Measurements from ENCODE around the gene VPS29.
A peak's percentile ranks its signal among the peaks of the same experiment; 100 is the strongest.

Gene VPS29

DNA sequence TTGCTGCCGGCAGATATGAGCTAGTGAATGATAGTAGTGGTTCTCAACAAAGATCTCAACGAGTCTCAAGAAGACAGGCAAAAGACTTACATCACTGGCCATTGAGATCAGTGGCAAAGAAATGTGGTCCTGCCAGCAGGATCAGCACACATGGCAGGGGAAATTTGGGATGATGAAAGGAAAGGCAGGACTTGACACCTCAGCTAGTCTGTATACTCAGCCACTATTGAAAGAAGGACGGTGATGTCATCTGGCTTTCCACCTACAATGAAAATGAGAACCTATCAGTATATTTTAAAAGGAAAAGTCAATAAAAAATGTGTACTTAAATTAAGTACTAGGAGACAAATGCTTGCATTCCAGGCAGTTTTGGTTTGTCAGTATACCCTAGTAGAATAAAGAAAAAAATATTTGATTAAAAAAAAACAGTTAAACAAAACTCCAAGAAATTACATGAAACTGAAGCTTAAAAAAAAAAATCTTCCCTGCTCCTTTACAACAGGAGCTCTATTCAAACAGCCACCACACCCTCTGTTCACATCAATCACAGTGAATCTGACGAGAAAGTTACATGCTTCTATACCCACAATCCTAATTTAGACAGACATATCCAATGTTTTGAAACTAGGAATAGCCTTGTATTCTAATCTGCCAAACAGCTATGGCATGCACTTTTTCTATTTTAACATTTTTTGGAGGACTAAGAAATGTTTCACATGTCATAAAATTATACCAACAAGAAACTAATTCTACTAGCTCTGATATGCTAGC is 35.1 kb upstream of the VPS29 start:
- peak; percentile 83 for DNase-seq (ENCODE audit: low read depth)
- TF ChIP-seq, protein P1, sequence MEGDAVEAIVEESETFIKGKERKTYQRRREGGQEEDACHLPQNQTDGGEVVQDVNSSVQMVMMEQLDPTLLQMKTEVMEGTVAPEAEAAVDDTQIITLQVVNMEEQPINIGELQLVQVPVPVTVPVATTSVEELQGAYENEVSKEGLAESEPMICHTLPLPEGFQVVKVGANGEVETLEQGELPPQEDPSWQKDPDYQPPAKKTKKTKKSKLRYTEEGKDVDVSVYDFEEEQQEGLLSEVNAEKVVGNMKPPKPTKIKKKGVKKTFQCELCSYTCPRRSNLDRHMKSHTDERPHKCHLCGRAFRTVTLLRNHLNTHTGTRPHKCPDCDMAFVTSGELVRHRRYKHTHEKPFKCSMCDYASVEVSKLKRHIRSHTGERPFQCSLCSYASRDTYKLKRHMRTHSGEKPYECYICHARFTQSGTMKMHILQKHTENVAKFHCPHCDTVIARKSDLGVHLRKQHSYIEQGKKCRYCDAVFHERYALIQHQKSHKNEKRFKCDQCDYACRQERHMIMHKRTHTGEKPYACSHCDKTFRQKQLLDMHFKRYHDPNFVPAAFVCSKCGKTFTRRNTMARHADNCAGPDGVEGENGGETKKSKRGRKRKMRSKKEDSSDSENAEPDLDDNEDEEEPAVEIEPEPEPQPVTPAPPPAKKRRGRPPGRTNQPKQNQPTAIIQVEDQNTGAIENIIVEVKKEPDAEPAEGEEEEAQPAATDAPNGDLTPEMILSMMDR (IDR thresholded peaks at IDR 0.05; ENCODE audit: insufficient read depth, low read depth, low read length, missing control alignments), result no peak
- no peak overlapping the region for H3K4me3 ChIP-seq (ENCODE audit: low read length)

DNA sequence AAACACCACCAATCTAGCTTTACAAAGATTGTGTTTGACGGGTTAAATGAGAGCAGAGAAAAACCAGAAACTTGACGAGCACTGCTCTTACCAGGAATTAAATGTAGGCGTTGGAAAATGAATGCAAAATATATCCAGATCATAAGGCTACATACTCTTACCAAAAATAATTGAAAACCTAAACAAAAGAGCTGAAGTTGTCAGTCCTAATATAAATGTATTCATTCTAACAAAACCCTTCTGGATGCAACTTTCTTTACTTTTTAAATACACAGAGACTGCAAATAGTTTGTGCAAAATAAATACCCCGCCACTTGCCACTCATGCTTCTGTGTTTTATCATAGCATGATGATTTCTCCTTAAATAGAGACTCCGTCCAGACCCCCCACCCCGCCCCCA is 32.9 kb upstream of the VPS29 start:
- DNase-seq (ENCODE audit: low read depth), result no peak
- TF ChIP-seq, protein P1 (IDR thresholded peaks at IDR 0.05; ENCODE audit: insufficient read depth, low read depth, low read length, missing control alignments), result no peak

DNA sequence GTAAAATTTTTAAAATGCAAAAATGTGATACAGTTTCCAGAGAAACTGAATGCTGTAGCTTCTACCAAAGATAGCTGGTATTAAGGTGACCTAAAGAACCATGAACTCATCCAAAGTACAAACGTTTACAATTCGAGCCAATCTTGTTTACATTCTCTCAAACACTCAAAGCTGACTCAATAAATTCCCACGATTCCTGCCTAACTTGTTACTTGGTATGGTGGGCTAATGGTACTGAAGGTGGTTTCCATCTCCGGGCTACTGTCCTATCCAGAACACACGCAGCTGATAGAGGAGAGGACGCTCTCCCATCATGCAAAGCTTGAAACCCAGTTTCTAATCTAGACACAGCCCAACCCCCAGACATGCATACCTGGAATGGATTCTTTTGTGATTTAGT is 31.7 kb upstream of the VPS29 start:
- TF ChIP-seq, protein P1 (IDR thresholded peaks at IDR 0.05; ENCODE audit: insufficient read depth, low read depth, low read length, missing control alignments), result no peak
- H3K4me3 ChIP-seq (ENCODE audit: low read length), result no peak overlapping the region
- peak; percentile 63 for DNase-seq (ENCODE audit: low read depth)

More for the DNA sequence above, 32.9 kb upstream of the VPS29 start:
- H3K4me3 ChIP-seq (ENCODE audit: low read length), result no peak overlapping the region

DNA sequence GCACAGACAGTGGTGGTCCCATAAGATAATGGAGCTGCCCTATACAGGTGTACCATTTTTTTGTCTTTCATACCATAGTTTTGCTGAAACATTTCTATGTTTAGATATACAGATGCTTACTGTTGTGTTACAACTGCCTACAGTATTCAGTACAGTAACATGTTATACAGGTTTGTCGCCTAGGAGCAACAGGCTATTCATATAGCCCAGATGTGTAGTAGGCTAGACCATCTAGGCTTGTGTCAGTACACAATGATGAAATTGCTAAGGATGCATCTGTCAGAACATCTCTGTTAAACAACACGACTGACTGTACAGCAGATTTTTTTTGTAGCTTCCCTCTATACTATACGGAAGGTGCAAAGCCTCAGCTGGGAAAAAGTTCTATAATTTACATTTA is 30.7 kb upstream of the VPS29 start:
- TF ChIP-seq, protein P1 (IDR thresholded peaks at IDR 0.05; ENCODE audit: insufficient read depth, low read depth, low read length, missing control alignments), result no peak
- DNase-seq (ENCODE audit: low read depth), result peak; percentile 36
- no peak overlapping the region for H3K4me3 ChIP-seq (ENCODE audit: low read length)

DNA sequence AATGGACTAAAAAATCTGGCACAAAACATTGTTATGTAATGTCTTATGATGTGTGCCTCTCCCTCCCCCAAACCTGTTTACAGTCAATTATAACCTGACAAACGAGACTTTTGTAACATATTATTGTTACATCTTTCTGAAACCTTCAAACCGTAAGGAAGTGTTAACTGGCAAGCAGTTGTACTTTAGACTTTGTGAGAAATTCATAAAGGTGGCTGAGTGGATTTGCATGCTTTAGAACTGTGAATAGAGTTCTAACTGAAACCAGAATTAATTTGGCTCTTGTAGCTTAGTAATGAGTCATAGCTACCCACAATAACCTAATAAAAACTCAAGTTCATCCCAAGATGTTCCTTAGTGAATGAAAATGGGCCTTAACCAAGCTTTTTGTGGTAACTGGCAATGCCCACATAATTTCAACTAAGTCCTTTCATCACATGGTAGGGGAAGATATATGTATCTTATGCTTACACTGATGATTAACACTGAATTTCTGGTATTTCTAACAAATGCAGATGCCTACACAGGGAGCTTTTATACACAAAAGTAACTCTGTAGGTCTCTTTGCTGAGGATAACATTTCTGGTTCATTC is 29.9 kb upstream of the VPS29 start:
- TF ChIP-seq, protein P1 (IDR thresholded peaks at IDR 0.05; ENCODE audit: insufficient read depth, low read depth, low read length, missing control alignments), result no peak
- peak; percentile 50 for DNase-seq (ENCODE audit: low read depth)

DNA sequence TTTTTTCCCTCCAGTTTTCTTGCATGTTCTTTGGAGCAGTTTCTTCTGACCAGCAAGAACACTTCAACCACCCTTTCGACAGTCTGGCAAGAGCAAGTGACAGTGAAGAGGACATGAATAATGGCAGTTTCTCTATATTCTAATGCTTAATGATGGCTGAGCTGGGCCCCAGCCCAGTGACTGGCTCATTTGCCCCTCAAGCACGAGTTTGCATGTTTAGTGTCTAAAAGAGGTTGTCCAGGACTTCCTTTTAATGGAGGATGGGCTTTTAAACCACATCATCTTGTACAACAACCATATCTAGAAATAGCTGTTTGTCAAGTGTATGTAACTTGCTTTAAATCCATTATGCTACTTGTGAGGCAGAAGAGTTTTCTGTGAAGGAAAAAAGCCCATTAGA is 28.6 kb upstream of the VPS29 start:
- DNase-seq (ENCODE audit: low read depth), result no peak
- TF ChIP-seq, protein P1 (IDR thresholded peaks at IDR 0.05; ENCODE audit: insufficient read depth, low read depth, low read length, missing control alignments), result no peak
- no peak overlapping the region for H3K4me3 ChIP-seq (ENCODE audit: low read length)

More for the DNA sequence above, 29.9 kb upstream of the VPS29 start:
- H3K4me3 ChIP-seq (ENCODE audit: low read length), result no peak overlapping the region

Data from epithelial cell of esophagus (primary cell).